Peyer's patch (tissue), 4 donors: ENCODE measurements around the gene PIN1.

Experiments
- CTCF ChIP-seq, 6 experiments: fragments of 450-650 bp in 4 of 6; fragments of 200-600 bp in 2 of 6; sonication (generic) in 1 of 6; IDR thresholded peaks; one replicate each; pipeline ENCODE4 v1.5.1; 2017 to 2019; ENCODE audit warnings: antibody characterized with exemption in 6 of 6, mild to moderate bottlenecking in 3 of 6, moderate library complexity in 1 of 6
- POLR2A ChIP-seq, 2 donors: fragments of 450-650 bp; IDR thresholded peaks; one replicate each; pipeline ENCODE4 v1.5.1; 2017; ENCODE audit warnings: antibody characterized with exemption in 2 of 2, mild to moderate bottlenecking in 2 of 2, moderate library complexity in 2 of 2

- TF ChIP-seq CTCF (IDR thresholded peaks at IDR 0.05) (no peak), POLR2A (IDR thresholded peaks at IDR 0.05) (no peak)
Observed at GRCh38 chr19:9875031-9875627, 40.0 kb downstream of the PIN1 start.
